BE2C (cell line): Measurements from ENCODE around the gene NTRK1. TPM values are rescaled to one million over a fixed set of nuclear protein-coding genes. Genes with fewer than 3 reads are reported as not detected.

Source experiments
- DNase-seq: peaks from one replicate; pipeline ENCODE4 v3.0.0-alpha.2; 2020
- H3K27me3 ChIP-seq: fragments of 250-450 bp; sonication (Bioruptor Pico); 2 replicates; pipeline ENCODE4 v1.5.1; 2020; ENCODE audit warnings: mild to moderate bottlenecking
- H3K36me3 ChIP-seq: fragments of 250-450 bp; sonication (Bioruptor Pico); 2 replicates; pipeline ENCODE4 v1.5.1; 2020; ENCODE audit warnings: mild to moderate bottlenecking
- H3K4me1 ChIP-seq: fragments of 250-450 bp; sonication (Bioruptor Pico); 2 replicates; pipeline ENCODE4 v1.5.1; 2020
- H3K4me3 ChIP-seq: 2 replicates; pipeline ENCODE4 v1.5.1; 2011; ENCODE audit warnings: low read depth, low read length
- H3K9me3 ChIP-seq: fragments of 250-450 bp; sonication (Bioruptor Pico); 2 replicates; pipeline ENCODE4 v1.5.1; 2020
- polyA plus RNA-seq: library from polyadenylated mRNA; unstranded; fragments of >200 nt; gene quantifications from one replicate; pipeline ENCODE4 v1.2.1, GENCODE V29; 2012; ENCODE audit warnings: low read depth, missing spikeins; ENCODE audit not compliant: insufficient read length, insufficient read depth
- TF ChIP-seq, protein P1 (sequence below): IDR thresholded peaks from 2 replicates; pipeline ENCODE4 v1.5.1; 2012; ENCODE audit warnings: mild to moderate bottlenecking, low read depth, low read length

NTRK1 gene
- 67.7 TPM for polyA plus RNA-seq

DNA sequence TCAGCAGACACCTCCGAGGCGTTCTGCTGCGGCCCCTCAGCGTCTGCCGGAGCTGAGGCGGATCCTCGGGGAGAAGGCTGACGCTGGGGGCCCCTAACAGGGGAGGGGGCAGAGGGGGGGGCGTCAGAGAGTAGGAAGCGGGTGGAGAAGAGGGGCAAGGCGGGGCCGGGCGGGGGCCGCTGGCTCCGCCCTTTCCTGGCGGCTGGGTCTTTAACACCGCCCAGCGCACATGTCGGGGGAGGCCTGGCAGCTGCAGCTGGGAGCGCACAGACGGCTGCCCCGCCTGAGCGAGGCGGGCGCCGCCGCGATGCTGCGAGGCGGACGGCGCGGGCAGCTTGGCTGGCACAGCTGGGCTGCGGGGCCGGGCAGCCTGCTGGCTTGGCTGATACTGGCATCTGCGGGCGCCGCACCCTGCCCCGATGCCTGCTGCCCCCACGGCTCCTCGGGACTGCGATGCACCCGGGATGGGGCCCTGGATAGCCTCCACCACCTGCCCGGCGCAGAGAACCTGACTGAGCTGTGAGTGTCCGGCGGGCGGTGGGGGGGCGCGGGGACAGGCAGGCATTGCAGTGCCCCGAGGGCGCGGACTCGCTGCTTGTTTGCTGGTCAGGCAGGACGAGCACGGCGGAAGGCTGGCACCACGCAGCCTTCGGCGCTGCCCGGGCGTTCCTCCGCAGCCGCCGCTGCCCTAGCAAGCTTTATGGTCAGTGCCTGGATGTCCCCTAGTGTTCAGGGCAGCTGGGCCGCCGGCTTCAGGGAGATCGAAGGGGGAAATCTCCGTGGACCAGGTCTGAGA lies at the start of gene NTRK1:
Gene NTRK1 (plus strand): TSS at position 238 of the 796 bp plus-strand sequence. CDS start 70 bp downstream, at position 308.
- Histone ChIP-seq H3K4me3 (peak within 1 kb of the TSS; percentile 62), H3K36me3 (no peaks in the 10 kb centered on the region), H3K9me3 (no peaks in the 10 kb centered on the region), H3K4me1 (peaks cover 35% of the 10 kb centered on the region), H3K27me3 (0 out of 2 replicates have a peak, but pooled peaks cover 4% of the 10 kb centered on the region)
- TF ChIP-seq, protein P1, sequence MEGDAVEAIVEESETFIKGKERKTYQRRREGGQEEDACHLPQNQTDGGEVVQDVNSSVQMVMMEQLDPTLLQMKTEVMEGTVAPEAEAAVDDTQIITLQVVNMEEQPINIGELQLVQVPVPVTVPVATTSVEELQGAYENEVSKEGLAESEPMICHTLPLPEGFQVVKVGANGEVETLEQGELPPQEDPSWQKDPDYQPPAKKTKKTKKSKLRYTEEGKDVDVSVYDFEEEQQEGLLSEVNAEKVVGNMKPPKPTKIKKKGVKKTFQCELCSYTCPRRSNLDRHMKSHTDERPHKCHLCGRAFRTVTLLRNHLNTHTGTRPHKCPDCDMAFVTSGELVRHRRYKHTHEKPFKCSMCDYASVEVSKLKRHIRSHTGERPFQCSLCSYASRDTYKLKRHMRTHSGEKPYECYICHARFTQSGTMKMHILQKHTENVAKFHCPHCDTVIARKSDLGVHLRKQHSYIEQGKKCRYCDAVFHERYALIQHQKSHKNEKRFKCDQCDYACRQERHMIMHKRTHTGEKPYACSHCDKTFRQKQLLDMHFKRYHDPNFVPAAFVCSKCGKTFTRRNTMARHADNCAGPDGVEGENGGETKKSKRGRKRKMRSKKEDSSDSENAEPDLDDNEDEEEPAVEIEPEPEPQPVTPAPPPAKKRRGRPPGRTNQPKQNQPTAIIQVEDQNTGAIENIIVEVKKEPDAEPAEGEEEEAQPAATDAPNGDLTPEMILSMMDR = no peak
- DNase-seq = peak; percentile 87

DNA sequence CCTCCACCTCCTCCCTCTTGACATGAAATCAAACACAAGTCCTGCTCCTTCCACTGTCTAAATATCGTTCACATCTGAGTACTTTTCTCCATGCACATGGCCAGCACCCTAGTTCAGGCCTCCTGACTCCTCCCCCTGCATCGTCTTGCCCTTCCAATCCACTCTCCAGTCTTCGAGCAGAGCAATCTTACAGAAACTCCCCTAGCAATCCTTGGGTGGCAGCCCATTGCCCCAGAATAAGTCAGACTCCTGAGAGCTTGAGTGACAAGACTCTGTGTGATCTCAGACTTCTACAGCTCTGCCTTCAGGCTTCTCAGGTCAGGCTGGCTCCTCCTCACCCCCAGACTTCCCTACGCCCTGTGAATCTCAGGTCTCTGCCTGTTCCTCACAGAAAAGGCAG lies 49.5 kb upstream of the NTRK1 start:
- Histone ChIP-seq H3K4me3 (no peak overlapping the region), H3K9me3 (no peaks in the 10 kb centered on the region), H3K36me3 (no peaks in the 10 kb centered on the region), H3K4me1 (peaks cover 10% of the 10 kb centered on the region), H3K27me3 (no peaks in the 10 kb centered on the region)
- DNase-seq = no peak
- TF ChIP-seq, protein P1 = no peak

DNA sequence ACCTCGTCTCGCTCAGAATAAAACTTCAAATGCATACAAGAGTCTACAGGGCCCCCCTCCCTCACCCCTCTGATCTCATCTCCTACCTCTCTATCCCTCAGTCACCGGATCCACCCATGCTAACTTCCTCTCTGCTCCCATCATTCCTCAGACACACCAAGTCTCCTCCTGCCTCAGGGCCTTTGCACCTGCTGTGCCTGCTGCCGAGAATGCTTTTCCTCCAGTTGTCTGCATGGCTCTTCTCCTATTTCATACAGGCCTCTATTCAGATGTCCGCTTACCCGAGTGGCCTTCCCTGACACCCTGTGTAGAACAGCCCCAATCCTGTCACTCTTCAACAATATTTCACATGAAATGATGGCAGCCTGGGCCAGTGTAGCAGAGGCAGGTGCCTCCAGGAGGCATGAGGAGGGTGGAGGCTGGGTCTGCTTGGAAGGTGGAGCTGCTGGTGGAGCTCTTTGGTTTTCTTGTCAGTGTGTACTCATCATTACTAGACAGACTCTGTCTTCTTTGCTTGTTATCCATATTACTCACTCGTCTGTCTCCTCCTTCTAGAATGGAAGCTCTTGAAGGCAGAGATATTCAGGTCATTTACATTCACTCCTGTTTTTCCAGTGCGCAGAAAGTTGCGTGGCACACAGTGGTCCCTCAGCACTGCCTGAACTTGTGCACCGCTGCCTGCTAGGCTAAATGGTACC lies 48.2 kb upstream of the NTRK1 start:
- no peak for DNase-seq
- TF ChIP-seq, protein P1 = no peak

DNA sequence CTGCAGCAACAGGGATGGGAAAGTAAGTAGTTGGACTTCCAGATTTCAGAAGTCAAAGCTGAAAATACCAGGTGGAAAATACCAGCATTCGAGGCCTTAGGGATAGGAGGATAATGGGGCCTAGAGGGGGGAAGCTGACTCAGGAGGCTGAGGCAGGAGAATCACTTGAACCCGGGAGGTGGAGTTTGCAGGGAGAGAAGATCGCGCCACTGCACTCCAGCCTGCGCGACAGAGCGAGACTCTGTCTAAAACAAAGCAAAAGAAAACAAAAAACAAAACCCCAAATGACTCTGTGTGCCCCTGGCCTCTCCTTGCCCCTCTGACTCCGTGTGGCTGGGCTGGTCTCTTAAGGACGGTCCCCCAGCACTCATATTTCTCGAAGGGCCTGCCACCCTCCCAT lies 47.4 kb upstream of the NTRK1 start:
- Histone ChIP-seq H3K4me1 (peaks cover 10% of the 10 kb centered on the region), H3K4me3 (no peak overlapping the region), H3K27me3 (no peaks in the 10 kb centered on the region), H3K9me3 (no peaks in the 10 kb centered on the region), H3K36me3 (no peaks in the 10 kb centered on the region)
- DNase-seq = no peak
- TF ChIP-seq, protein P1 = no peak

More for the DNA sequence above, 48.2 kb upstream of the NTRK1 start:
- Histone ChIP-seq H3K4me3 (no peak overlapping the region), H3K4me1 (peaks cover 10% of the 10 kb centered on the region), H3K9me3 (no peaks in the 10 kb centered on the region), H3K27me3 (no peaks in the 10 kb centered on the region), H3K36me3 (no peaks in the 10 kb centered on the region)

DNA sequence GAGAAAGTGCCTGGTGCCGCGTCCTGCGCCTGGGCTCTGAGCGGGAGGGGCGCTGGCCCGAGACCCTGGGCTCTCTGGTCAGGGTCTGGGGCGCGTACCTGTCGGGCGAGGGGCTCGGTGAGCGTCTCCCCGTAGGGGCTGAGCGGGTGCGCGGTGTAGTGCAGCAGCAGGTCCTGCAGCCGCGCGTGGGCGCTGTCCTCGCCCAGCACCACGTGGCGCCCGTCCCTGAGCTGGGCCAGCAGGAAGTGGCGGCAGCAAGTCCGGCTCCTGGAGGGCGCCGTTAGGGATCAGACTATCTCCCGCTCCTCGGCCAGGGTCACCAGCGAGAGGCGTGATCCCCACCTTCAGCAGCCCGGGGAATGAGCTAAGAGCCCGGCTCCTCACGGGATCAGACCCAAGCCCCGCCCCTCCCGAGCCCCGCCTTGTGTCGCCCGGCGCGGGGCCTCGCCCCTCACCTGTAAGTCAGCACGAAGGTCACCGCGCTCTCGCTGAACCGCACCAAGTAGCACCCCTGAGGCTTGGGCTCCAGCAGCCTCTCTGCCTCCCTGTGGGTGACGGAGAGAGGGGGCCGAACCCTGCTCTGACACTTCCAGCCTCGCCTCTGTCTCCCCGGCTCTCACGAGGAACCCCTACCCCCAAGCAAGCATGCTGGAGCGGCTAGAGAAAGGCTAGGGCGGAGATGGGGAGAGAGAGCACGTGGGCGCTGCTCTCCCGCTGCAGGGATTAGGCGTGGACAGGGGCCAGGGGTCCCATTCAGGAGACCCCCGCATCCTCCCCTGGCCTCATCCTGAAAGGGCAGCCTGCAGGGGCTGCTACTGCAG lies 46.7 kb upstream of the NTRK1 start:
- peak; percentile 49 for DNase-seq
- H3K4me3 ChIP-seq = peak overlapping the region; percentile 15
- no peaks in the 10 kb centered on the region for H3K27me3 ChIP-seq
- no peaks in the 10 kb centered on the region for H3K36me3 ChIP-seq
- H3K9me3 ChIP-seq = no peaks in the 10 kb centered on the region
- TF ChIP-seq, protein P1 = peak; percentile 35
- H3K4me1 ChIP-seq = peaks cover 10% of the 10 kb centered on the region
